Epithelial cell of proximal tubule (primary cell): ENCODE results near the gene BBS10. TPM values are rescaled to one million over a fixed set of nuclear protein-coding genes. Genes with fewer than 3 reads are reported as not detected.

ENCODE experiments used
- DNase-seq: peaks from one replicate; pipeline ENCODE4 v3.0.0-alpha.2; 2011; ENCODE audit warnings: low read depth
- H3K4me3 ChIP-seq: 2 replicates; pipeline ENCODE4 v1.5.1; 2011; ENCODE audit warnings: low read depth, mild to moderate bottlenecking, low read length
- CTCF ChIP-seq: conservative IDR thresholded peaks from 2 replicates; pipeline ENCODE4 v1.5.1; 2012; ENCODE audit warnings: low read depth, mild to moderate bottlenecking, low read length
- total RNA-seq: library from RNA; depleted of rRNA; stranded (reverse); fragments of >200 nt; gene quantifications from 2 replicates; pipeline ENCODE4 v1.2.3, GENCODE V29; 2015

The BBS10 gene
- total RNA-seq, 1 donor from 2014 or later = 4.7 TPM

- no peak for TF ChIP-seq CTCF
- no peak overlapping the region for H3K4me3 ChIP-seq
- no peak for DNase-seq
Observed at GRCh38 chr12:76316468-76316867, 31.7 kb downstream of the BBS10 start.

GRCh38 chr12:76313299-76313698, 34.9 kb downstream of the BBS10 start:
- no peak for TF ChIP-seq CTCF
- DNase-seq = no peak
- H3K4me3 ChIP-seq = no peak overlapping the region

- H3K4me3 ChIP-seq = no peak overlapping the region
- no peak for DNase-seq
- no peak for TF ChIP-seq CTCF
Observed at GRCh38 chr12:76312315-76312714, 35.9 kb downstream of the BBS10 start.

- no peak overlapping the region for H3K4me3 ChIP-seq
- no peak for DNase-seq
- TF ChIP-seq CTCF = no peak
Observed at GRCh38 chr12:76311796-76312195, 36.4 kb downstream of the BBS10 start.

- H3K4me3 ChIP-seq = no peak overlapping the region
- no peak for DNase-seq
- TF ChIP-seq CTCF = no peak
Observed at GRCh38 chr12:76310110-76310509, 38.1 kb downstream of the BBS10 start.

- no peak for DNase-seq
- H3K4me3 ChIP-seq = no peak overlapping the region
- no peak for TF ChIP-seq CTCF
Observed at GRCh38 chr12:76308866-76309265, 39.3 kb downstream of the BBS10 start.

- H3K4me3 ChIP-seq = no peak overlapping the region
- DNase-seq = no peak
- no peak for TF ChIP-seq CTCF
Observed at GRCh38 chr12:76307083-76307482, 41.1 kb downstream of the BBS10 start.
